Measurements from ENCODE around the gene ABCD1.

DNA sequence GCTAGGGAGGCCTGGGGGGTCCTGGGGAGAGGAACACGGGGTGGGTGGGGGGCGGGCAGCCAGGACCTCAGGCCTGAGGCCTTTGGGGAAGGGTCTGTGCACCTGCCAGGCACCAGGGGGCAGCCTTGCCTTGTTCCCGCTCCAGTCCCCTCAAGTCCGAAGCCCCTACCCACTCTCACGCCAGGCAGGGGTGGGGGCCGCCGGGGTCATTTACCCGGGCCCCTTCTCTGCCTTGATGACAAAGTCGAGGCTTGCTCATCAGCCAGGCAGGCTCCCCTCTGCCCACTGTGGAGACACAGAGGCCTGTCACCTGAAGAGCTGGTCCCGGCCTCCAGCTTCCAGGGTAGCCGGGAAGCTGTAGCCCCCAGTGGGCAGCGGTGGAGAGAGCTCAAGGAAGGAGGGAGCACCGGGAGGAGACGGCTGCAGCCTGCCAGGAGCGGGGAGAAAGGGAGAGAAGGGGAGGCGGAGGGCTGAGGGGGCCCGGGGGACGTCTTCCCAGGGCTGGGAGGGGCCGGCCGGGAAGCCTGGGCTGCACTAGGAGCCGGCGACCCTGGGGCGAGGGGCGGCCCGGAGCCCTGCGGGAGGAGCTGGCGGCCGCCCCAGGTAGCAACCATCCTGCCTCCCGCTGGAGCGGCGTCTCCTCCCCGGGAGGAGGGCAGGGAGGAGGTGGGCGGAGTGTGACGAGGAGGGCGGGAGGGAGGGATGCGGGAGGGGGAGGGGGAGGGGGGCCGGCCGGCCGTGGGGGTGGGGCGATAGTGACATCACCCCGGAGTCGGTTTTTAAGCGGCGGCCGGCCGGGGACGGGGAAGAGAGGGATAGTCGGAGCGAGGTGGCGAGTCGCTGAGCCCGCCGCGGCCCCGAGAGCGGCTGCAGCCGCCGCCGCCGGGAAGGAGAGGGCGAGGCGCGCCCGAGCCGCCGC lies 37.3 kb upstream of the ABCD1 start, which contains the start of gene SLC6A8:
- TF ChIP-seq, protein P1, sequence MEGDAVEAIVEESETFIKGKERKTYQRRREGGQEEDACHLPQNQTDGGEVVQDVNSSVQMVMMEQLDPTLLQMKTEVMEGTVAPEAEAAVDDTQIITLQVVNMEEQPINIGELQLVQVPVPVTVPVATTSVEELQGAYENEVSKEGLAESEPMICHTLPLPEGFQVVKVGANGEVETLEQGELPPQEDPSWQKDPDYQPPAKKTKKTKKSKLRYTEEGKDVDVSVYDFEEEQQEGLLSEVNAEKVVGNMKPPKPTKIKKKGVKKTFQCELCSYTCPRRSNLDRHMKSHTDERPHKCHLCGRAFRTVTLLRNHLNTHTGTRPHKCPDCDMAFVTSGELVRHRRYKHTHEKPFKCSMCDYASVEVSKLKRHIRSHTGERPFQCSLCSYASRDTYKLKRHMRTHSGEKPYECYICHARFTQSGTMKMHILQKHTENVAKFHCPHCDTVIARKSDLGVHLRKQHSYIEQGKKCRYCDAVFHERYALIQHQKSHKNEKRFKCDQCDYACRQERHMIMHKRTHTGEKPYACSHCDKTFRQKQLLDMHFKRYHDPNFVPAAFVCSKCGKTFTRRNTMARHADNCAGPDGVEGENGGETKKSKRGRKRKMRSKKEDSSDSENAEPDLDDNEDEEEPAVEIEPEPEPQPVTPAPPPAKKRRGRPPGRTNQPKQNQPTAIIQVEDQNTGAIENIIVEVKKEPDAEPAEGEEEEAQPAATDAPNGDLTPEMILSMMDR (IDR thresholded peaks at IDR 0.05; ENCODE audit: insufficient read depth, low read depth, low read length): no peak
- no peak for TF ChIP-seq EZH2 (IDR thresholded peaks at IDR 0.05; ENCODE audit: insufficient read depth, low read length)

Measured in astrocyte (in vitro differentiated cells and primary cell).